H9 (cell line): ENCODE results near the gene YRDC. TPM values are rescaled to one million over a fixed set of nuclear protein-coding genes. Genes with fewer than 3 reads are reported as not detected.

ENCODE experiments used
- DNase-seq: peaks from one replicate; pipeline ENCODE4 v3.0.0-alpha.2; 2017
- H2AFZ ChIP-seq: one replicate; pipeline ENCODE4 v1.6.1; 2013; ENCODE audit warnings: mild to moderate bottlenecking, low read length, control low read depth, moderate library complexity
- H2AK5ac ChIP-seq: 2 replicates; pipeline ENCODE4 v1.6.1; 2013; ENCODE audit warnings: low read length, control low read depth, mixed read lengths; ENCODE audit not compliant: insufficient read length
- H2BK120ac ChIP-seq: one replicate; pipeline ENCODE4 v1.6.1; 2013; ENCODE audit warnings: low read depth, mild to moderate bottlenecking, low read length, control low read depth, inconsistent platforms; ENCODE audit not compliant: poor library complexity, severe bottlenecking
- H2BK12ac ChIP-seq: 2 replicates; pipeline ENCODE4 v1.6.1; 2013; ENCODE audit warnings: low read length, control low read depth, mixed read lengths, low read depth; ENCODE audit not compliant: insufficient read length
- H2BK15ac ChIP-seq: 2 replicates; pipeline ENCODE4 v1.6.1; 2013; ENCODE audit warnings: low read depth, low read length, control low read depth
- H2BK20ac ChIP-seq: one replicate; pipeline ENCODE4 v1.6.1; 2013; ENCODE audit warnings: low read depth, mild to moderate bottlenecking, low read length, control low read depth, inconsistent platforms; ENCODE audit not compliant: poor library complexity, severe bottlenecking
- H2BK5ac ChIP-seq: 2 replicates; pipeline ENCODE4 v1.6.1; 2013; ENCODE audit warnings: low read length, control low read depth, mixed read lengths; ENCODE audit not compliant: insufficient read length
- H3K14ac ChIP-seq: 2 replicates; pipeline ENCODE4 v1.6.1; 2013; ENCODE audit warnings: low read length, control low read depth; ENCODE audit not compliant: insufficient read depth
- H3K18ac ChIP-seq: 2 replicates; pipeline ENCODE4 v1.6.1; 2013; ENCODE audit warnings: low read depth, mild to moderate bottlenecking, mixed read lengths, low read length, control low read depth; ENCODE audit not compliant: insufficient read length
- H3K23ac ChIP-seq: 2 replicates; pipeline ENCODE4 v1.6.1; 2013; ENCODE audit warnings: low read length, control low read depth, mixed read lengths, low read depth; ENCODE audit not compliant: insufficient read length
- H3K23me2 ChIP-seq: 2 replicates; pipeline ENCODE4 v1.6.1; 2013; ENCODE audit warnings: low read depth, mild to moderate bottlenecking, mixed read lengths, low read length, control low read depth; ENCODE audit not compliant: insufficient read length, poor library complexity, severe bottlenecking
- H3K27ac ChIP-seq: 2 replicates; pipeline ENCODE4 v1.5.1; 2013; ENCODE audit warnings: low read length, control low read depth, mixed read lengths, low read depth; ENCODE audit not compliant: insufficient read length
- H3K27me3 ChIP-seq: 2 replicates; pipeline ENCODE4 v1.6.1; 2013; ENCODE audit warnings: low read length, control low read depth, inconsistent platforms; ENCODE audit not compliant: insufficient read depth
- H3K4ac ChIP-seq: 2 replicates; pipeline ENCODE4 v1.6.1; 2013; ENCODE audit warnings: low read depth, mild to moderate bottlenecking, control low read depth, inconsistent platforms, low read length, moderate library complexity
- H3K4me1 ChIP-seq: 2 replicates; pipeline ENCODE4 v1.6.1; 2013; ENCODE audit warnings: low read length, control low read depth, inconsistent platforms; ENCODE audit not compliant: insufficient read depth
- H3K4me2 ChIP-seq: 2 replicates; pipeline ENCODE4 v1.6.1; 2013; ENCODE audit warnings: low read length, control low read depth, mixed read lengths; ENCODE audit not compliant: insufficient read length, insufficient read depth
- H3K56ac ChIP-seq: 2 replicates; pipeline ENCODE4 v1.6.1; 2013; ENCODE audit warnings: low read depth, mild to moderate bottlenecking, mixed read lengths, low read length, control low read depth; ENCODE audit not compliant: insufficient read length
- H3K79me1 ChIP-seq: 2 replicates; pipeline ENCODE4 v1.6.1; 2013; ENCODE audit warnings: low read depth, mild to moderate bottlenecking, moderate library complexity, low read length, control low read depth, inconsistent platforms; ENCODE audit not compliant: insufficient read depth, poor library complexity, severe bottlenecking
- H3K79me2 ChIP-seq: 2 replicates; pipeline ENCODE4 v1.6.1; 2013; ENCODE audit warnings: low read length, control low read depth, inconsistent platforms; ENCODE audit not compliant: insufficient read depth
- H3K9ac ChIP-seq: 2 replicates; pipeline ENCODE4 v1.6.1; 2013; ENCODE audit warnings: low read length, control low read depth, mixed read lengths; ENCODE audit not compliant: insufficient read length; ENCODE audit errors: extremely low read depth
- H3K9me3 ChIP-seq: one replicate; pipeline ENCODE4 v1.6.1; 2013; ENCODE audit warnings: low read depth, low read length, inconsistent platforms; ENCODE audit not compliant: control insufficient read depth
- H3T11ph ChIP-seq: one replicate; pipeline ENCODE4 v1.6.1; 2013; ENCODE audit warnings: mild to moderate bottlenecking, low read length, control low read depth, inconsistent platforms
- H4K20me1 ChIP-seq: one replicate; pipeline ENCODE4 v1.6.1; 2013; ENCODE audit not compliant: control insufficient read depth, insufficient read length, insufficient read depth
- H4K5ac ChIP-seq: 2 replicates; pipeline ENCODE4 v1.6.1; 2013; ENCODE audit warnings: low read depth, mild to moderate bottlenecking, mixed read lengths, low read length, control low read depth; ENCODE audit not compliant: insufficient read length
- H4K8ac ChIP-seq: replicated peaks from 2 replicates; pipeline ENCODE4 v1.6.1; 2013; ENCODE audit warnings: low read length, control low read depth, mixed read lengths, low read depth; ENCODE audit not compliant: insufficient read length
- H4K91ac ChIP-seq: 2 replicates; pipeline ENCODE4 v1.6.1; 2013; ENCODE audit warnings: low read depth, mild to moderate bottlenecking, moderate library complexity, mixed read lengths, low read length, control low read depth; ENCODE audit not compliant: insufficient read length
- H3K27ac Mint-ChIP-seq, 3 experiments: 2 replicates in 2 of 3; 3 replicates in 1 of 3; pipeline ENCODE4 v1.8.0; 2020 to 2021; ENCODE audit warnings: mixed read lengths in 3 of 3, mild to moderate bottlenecking in 1 of 3, moderate library complexity in 1 of 3
- H3K27me3 Mint-ChIP-seq: 2 replicates; pipeline ENCODE4 v1.8.0; 2021; ENCODE audit warnings: low read depth, mild to moderate bottlenecking, moderate library complexity, mixed read lengths
- H3K36me3 Mint-ChIP-seq, 3 experiments: 2 replicates in 2 of 3; 3 replicates in 1 of 3; pipeline ENCODE4 v1.8.0; 2020 to 2021; ENCODE audit warnings: low read depth in 3 of 3, mixed read lengths in 3 of 3; ENCODE audit not compliant: insufficient read depth in 1 of 3
- H3K4me1 Mint-ChIP-seq, 2 experiments: 2 replicates each; pipeline ENCODE4 v1.8.0; 2020; ENCODE audit warnings: mixed read lengths in 2 of 2
- H3K4me3 Mint-ChIP-seq, 2 experiments: 2 replicates in 1 of 2; 3 replicates in 1 of 2; pipeline ENCODE4 v1.8.0; 2020 to 2021; ENCODE audit warnings: mild to moderate bottlenecking in 2 of 2, mixed read lengths in 2 of 2, moderate library complexity in 1 of 2
- H3K9me3 Mint-ChIP-seq, 2 experiments: 2 replicates in 1 of 2; 3 replicates in 1 of 2; pipeline ENCODE4 v1.8.0; 2020; ENCODE audit warnings: mild to moderate bottlenecking in 2 of 2, mixed read lengths in 2 of 2, moderate library complexity in 1 of 2
- CTCF ChIP-seq: fragments of 200-600 bp; sonication (generic); conservative IDR thresholded peaks from 3 replicates; pipeline ENCODE4 v1.8.0; 2021; ENCODE audit warnings: antibody characterized with exemption, mild to moderate bottlenecking
- WGBS: extraction: QIAGEN DNeasy Blood & Tissue Kit; methylation state at CpG from one replicate; pipeline ENCODE4 v1.1.7; 2013; ENCODE audit warnings: missing lambda C conversion rate, low lambda C conversion rate, mixed read lengths; ENCODE audit not compliant: insufficient read length; ENCODE audit errors: extremely low coverage; 5-methylcytosine and 5-hydroxymethylcytosine counted together
- total RNA-seq: library from RNA; stranded (reverse); gene quantifications from 2 replicates; pipeline ENCODE4 v1.2.1, GENCODE V29; 2021

The YRDC gene
- total RNA-seq, 1 experiment from 2014 or later = 28.0 TPM

GRCh38 chr1:37764414-37764825 is 43.6 kb downstream of the YRDC start:
- H3K9me3 Mint-ChIP-seq = no peaks in the 10 kb centered on the region; a peak in 1 of 5 replicates
- Histone ChIP-seq H3K18ac (no peak overlapping the region), H3K56ac (no peak overlapping the region), H2BK15ac (no peak overlapping the region), H3K23me2 (peaks cover 19% of the 10 kb centered on the region), H3K4me2 (peak overlapping the region; percentile 80), H2BK12ac (no peak overlapping the region), H3K4ac (no peak overlapping the region), H4K91ac (no peak overlapping the region), H3K79me1 (no peaks in the 10 kb centered on the region), H2BK20ac (no peak overlapping the region), H3K27ac (no peak overlapping the region), H3K27me3 (peaks cover 27% of the 10 kb centered on the region), H3T11ph (no peak overlapping the region), H3K79me2 (no peaks in the 10 kb centered on the region), H4K8ac (no peak overlapping the region), H3K9me3 (no peaks in the 10 kb centered on the region), H4K20me1 (no peaks in the 10 kb centered on the region), H2AFZ (no peak overlapping the region), H3K14ac (no peak overlapping the region), H3K23ac (no peak overlapping the region), H2BK120ac (no peak overlapping the region), H3K4me1 (peaks cover 4% of the 10 kb centered on the region; the same call in 1 of the 2 replicates), H2BK5ac (no peak overlapping the region), H3K9ac (no peak overlapping the region), H2AK5ac (no peak overlapping the region), H4K5ac (no peak overlapping the region)
- H3K36me3 Mint-ChIP-seq = no peaks in the 10 kb centered on the region
- H3K27ac Mint-ChIP-seq = no peak overlapping the region; a peak in 1 of 7 replicates
- TF ChIP-seq CTCF = no peak
- peak; percentile 81 for DNase-seq
- peaks cover 26 to 30% of the 10 kb centered on the region in 2 experiments for H3K4me1 Mint-ChIP-seq
- peak overlapping the region; percentile 57 to 88 for H3K4me3 Mint-ChIP-seq
- no peaks in the 10 kb centered on the region; the same call in 1 of the 2 replicates for H3K27me3 Mint-ChIP-seq
- WGBS = no CpG with 5 or more reads among the region's 29 CpGs
